HG03025 (cell line): ENCODE results near the gene GLIS2.

Source experiments
- ATAC-seq: cut with Tn5 transposase; IDR thresholded peaks from one replicate; pipeline ENCODE4 v1.9.1; 2021; ENCODE audit warnings: mild to moderate bottlenecking, moderate library complexity; ENCODE audit not compliant: unreplicated experiment, low FRiP score

The GLIS2 gene

DNA sequence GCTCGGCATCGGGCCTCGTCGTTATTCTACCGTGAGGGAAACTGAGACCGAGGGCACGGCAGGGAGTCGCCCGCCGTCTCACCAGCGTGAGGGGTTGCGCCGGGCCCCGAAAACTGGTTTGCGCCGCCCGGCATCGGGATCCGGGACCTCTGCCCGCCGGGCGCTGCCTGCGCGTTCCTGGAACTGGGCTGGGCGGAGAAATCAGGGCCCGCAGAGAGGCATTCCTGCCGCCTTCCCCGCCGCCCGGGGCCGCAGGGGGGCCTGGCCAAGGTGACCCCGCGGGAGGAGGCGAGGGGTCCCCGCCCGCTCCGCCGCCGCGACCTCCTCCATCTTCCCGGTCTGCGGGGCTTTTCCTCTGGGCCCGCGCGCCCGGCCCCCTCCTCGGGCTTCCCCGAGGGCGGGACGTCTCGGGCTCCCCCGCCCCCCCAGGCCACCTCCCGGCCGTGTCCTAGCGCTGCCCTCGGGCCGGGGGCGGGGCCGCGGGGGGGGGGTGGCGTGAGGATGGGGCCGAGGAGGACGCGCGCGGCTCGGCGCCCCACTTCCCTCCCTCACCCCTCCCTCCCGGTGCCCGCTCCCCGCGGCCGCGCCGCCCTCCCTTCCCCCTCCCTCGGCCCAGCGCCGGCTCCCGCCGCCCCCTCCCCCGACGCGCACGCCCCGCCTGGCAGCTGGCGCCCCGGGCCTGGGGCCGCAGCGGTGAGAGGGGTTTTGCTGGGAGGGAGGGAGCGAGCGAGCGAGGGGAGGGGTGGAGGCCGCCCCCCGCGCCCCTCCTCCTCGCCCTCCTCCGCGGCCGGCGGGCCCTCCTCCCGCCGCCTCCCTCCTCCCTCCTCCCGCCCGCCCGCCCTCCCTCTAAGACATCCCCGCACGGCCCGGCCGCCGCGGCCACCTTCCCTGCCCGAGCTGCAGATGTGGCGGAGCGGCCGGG lies at the start of gene GLIS2:
TSS of gene GLIS2 (plus strand) at position 882 of the 922 bp plus-strand sequence. CDS start 16,214 bp downstream, outside the sequence.
- no peak for ATAC-seq

DNA sequence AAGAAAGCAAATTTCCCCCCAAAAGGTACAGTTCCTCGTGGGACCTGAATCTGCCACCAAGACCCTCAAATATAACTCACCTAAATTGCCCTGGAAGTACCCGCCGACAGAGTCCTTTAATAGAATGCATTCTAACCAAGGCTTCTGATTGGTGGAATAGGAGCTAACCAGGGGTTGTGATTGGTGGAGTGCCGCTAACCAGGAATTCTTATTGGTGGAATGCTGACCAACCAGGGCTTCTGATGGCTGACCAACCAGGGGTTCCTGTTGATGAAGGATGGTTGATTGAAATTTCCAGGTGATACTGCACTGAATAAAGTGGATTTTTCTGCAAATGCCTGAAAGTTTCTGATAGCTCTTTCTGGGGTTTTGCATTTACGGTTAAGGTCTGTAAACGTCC lies 49.5 kb upstream of the GLIS2 start:
- ATAC-seq: no peak

DNA sequence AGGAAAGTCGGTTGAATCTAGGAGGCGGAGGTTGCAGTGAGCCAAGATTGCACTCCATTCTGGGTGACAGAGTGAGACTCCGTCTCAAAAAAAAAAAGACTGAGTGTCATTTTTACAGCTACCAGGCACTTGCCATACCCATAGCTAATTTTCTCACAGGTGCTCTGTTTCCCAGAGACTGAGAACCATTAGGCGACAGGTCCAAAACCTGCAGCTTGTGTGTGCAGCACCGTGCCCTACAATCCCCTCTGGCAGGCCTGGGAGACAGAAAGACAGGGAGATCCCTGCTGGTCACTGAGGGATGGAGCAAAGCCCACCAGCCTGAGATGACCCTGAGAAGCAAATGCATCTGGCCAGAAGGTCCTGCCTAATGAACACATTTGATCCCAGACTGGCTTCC lies 45.8 kb upstream of the GLIS2 start:
- ATAC-seq: no peak

DNA sequence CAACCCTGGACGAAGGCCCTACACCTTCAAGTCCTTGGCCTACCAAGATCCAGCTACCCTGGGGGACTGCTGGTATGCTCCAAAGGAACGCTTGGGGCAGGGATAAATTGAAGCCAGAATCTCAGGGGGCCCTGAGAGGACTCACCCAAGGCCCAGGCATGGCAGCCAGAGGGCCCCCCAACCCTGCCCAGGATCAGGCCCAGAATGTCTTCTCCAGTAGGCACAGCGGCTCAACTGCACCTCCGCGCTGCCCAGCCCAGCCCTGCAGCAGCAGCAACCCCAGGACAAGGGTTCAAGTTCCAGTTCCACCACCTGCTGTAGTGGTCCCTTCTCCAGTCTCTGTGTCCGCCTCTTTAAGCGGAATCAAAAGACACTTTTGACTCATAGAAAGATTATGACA lies 45.3 kb upstream of the GLIS2 start:
- no peak for ATAC-seq

DNA sequence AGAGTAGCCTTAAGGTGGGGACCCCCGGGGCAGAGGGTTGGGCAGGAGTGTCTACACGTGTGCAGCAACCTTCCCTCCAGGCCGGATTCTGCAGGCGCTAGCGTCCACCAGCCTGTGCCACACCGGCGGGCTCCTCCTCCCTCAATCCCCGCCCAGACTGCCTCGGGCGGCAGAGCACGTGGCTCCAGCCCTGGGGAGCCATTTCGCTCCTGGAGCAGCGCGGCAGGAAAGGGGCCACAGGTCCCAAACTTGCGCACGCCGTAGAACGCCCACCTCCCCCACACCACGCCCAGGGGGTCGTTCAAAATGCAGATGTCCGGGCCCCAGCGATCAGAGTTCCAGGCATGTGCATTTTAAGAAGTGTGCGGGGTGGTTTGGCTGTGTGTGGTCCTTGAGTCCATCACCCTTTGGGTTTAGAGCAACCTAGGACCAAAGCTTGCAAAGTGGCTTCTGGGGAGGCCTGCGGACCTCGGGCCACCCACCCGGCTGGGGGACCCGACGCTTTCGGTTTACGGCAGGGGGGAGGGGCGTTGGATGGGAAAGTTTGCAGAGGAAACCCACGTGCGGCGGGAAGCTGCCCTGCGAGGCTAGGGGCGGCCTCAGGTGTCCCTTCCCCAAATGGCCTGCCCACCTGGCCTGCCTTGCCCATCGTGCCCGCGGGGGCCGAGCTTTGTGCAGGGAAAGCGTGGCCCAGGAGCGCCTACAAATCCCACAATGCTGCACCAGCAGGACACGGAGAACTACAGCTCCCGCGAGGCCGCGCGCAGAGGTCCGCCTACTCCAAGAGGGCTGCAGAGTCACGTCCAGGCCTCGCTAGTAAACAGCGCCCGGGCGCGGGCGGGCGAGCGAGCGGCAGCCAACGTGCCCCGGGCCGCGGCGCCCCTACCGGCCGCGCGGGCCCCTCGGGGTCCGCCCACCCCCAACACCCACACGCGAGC lies 44.4 kb upstream of the GLIS2 start:
- peak; percentile 66 for ATAC-seq

DNA sequence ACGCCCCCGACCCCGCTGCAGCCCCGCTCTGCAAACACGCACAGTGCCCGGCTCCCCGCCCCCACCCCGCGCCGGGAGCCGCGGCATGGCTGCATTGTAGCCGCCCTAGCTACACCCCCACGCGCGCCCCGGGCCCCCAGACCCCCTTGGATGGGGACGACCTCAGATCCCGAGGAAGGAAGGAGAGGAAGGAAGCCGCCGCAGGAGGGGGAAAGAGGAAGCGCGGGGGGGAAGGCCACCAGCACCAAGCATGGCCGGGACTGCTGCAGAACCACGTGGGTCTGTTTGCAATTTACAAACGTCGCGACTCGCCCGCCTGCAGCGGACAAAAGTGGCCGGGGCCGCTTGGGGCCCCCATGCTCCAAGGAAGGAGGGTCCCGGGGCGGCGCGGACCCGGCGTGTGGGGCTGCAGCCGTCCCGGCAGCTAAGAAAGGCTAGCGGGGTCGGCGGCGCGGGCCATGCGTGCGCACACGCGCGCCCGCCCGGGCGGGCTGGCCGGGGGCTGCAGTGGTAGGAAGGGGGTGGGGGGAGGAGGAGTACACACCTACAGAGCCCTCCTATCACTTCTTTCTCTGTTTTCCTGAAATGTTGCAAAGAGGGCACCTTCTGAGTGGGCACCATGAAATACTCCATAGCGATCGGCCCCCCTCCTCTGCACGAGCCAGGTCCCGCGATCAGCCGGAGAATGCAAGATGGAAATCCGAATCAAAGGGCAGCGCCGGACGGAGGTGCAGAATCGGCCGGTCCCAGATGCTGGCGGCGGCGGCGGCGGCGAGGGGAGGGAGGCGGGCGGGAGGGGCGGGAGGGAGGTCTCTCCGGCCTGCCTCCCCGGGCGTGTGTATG lies 43.5 kb upstream of the GLIS2 start:
- ATAC-seq: peak; percentile 8

DNA sequence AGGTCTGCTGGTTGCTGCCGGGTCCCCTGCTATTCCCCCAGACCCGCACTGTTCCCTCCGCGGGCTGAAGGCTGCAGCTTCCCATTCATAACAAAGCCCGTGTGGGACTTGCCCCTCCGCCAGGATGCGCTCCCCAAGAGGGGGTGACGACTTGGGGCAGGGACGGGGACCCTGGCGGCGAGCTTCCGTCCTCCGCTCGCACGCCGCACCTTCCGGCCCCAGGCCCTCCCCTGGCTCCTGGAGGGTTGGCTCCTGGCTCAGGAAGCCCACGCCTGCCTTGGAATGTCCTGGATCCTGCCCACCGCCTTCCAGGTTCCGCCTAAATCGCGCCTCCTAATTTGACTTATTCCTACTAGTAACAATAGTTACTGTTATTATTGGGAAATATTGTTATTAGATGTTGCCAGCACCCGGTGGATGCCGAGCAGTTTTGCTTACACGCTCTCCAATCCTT lies 42.0 kb upstream of the GLIS2 start:
- ATAC-seq: no peak

DNA sequence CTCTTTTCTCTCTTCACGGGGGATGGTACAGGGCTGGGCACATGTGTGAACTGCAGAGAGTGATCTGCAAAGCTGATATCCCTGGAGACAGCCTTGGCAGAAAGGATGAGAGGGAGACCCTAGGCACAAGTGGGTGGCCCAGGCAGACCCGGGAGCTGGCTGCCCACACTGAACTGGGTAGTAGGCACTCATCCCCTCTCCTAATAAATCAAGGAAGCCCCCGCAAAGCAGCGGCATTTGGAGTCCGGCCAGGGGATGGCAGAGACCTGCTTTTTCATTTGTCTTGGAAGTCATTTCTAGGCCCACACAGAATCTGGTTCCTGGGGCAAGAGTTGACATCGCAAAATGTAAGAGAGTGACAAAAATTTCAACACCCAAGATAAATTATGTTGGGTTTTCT lies 40.0 kb upstream of the GLIS2 start:
- ATAC-seq: no peak

DNA sequence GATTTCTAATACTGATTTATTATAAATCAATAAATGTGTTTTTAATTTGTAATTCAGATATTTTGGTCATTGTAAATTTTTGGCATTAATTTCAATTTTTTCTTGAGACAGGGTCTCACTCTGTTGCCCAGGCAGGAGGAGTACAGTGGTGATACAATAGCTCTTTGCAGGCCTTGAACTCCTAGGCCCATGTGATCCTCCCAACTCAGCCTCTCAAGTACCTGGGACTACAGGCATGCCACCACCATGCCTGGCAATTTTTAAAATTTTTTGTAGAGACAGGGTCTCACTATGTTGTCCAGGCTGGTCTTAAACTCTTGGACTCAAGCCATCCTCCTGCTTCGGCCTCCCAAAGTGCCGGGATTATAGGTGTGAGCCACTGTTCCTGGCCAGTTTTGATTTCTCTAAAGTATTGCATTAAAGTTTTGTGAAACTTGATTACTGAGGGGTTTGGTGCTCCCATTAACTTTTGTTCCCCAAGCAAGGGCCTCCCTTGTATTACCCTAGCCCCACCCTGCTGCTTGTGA lies 37.8 kb upstream of the GLIS2 start:
- ATAC-seq: no peak

DNA sequence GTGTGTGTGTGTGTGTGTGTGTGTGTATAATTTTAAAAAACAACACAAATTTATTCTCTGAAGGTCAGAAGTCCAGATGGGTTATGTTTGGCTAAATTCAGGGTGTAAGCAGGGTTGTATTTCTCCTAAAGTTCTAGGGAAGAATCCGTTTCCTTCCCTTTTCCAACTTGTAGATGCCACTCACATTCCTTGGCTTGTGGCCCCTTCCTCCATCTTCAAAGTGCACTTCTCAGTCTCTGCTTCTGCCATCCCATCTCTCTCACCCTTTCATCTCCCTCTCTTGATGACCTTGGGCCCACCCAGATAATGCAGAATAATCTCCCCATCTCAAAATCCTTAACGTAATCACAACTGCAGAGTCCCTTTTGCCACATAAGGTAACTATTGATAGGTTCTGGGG lies 35.2 kb upstream of the GLIS2 start:
- no peak for ATAC-seq

DNA sequence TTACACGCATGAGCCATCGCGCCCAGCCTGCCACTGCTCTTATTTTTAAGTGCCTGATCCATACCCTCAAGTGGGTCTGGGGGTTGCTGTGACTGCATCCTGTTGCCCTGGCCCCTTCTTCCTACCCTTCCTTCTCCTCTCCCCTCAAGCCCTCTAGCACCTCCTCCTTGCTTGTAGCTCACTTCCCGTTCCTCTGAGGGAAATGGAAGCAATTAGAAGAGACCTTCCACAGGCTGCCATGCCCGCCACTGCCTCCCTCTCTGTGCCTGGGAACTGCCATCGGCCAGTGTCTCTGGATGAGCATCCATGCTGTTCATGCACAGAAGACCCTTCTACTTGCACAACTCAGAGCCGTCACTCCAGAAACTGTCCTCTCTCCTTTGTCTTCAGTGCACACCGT lies 32.4 kb upstream of the GLIS2 start:
- no peak for ATAC-seq

DNA sequence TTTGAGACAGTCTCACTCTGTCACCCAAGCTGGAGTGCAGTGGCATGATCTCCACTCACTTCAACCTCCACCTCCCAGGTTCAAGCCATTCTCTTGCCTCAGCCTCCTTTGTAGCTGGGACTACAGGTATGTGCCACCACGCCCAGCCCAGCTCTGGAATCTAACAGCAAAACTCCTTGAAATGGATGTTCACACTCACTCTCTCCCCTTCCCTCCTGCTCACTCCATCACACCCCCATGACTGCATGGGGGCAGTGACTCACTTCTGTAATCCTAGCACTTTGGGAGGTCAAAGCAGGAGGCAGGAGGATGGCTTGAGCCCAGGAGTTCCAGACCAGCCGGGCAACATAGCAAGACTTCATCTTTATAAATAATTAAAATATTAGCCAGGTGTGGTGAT lies 31.9 kb upstream of the GLIS2 start:
- ATAC-seq: no peak

DNA sequence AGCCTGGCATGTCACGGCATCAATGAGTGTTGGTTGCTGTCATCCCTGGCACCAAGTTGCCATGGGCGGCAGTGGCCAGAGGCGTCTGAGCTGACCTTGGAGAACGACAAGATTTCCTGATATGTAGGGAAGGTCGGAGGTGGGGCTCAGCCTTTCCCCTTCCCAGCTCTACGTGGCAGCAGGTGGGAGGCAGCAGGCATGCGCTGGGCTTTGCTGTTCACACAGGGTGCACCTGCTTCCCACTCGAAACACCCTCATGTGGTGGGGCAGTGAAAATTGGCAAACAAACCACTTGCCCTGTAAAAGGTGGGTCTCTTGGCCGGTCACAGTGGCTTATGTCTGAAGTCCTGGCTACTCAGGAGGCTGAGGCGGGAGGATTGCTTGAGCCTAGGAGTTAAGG lies 30.7 kb upstream of the GLIS2 start:
- no peak for ATAC-seq

DNA sequence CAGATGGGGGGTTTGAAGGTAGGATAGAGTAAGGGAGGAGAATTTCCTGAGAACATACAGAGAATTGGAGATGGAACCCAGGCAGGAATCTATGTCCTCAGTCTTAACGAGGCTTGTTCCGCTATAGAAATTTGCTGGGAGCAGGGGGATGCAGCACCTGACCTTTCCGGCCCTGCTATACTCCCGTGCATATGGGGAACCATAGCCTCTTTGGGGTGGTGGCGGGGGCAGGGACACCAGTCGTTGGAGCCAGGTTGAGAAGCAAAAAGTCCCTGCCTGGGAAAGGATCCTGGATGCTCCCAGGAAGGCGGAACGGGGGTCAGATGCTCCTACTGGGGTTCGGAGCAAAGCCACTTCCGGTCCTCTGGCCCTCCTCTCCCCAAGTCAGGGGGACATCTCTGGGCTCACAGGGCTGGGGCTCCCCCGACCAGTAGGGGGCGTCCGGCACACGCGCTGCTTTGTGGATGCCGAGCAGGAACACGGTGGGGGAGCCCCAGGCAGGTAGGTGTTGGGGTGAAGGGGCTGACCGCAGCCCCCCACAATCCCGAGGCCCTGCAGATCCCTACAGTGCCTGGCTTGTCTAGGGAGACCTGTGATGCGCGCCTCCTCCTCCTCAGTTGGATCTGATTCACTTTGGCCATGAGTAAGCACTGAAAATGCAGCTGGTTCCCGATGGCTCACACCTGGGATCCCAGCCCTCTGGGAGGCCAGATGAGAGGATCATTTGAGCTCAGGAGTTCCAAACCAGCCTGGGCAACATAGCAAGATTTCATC lies 27.5 kb upstream of the GLIS2 start:
- no peak for ATAC-seq

DNA sequence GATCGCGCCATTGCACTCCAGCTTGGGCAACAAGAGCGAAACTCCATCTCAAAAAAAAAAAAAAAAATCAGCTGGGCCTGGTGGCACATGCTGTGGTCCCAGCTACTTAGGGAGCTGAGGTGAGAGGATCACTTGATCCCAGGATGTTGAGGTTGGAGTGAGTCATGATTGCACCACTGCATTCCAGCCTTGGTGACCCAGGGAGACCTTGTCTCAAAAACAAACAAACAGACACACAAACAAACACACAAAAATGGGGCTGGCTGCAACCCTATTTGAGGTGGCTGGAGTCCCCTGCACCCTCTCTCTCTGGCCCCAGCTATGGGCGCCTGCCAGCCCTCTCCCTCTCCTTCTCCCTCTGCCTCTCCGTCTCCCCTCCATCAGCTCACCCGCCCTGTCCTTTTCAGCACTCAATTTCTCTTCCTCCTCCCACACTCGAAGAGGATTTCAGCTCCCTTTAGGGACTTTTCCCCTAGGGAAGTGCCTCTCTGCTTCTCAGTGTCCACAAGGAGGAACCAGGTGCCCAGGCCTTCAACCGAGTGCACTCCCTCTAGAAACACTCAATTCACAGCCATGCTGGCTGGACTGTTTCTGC lies 25.5 kb upstream of the GLIS2 start:
- no peak for ATAC-seq

DNA sequence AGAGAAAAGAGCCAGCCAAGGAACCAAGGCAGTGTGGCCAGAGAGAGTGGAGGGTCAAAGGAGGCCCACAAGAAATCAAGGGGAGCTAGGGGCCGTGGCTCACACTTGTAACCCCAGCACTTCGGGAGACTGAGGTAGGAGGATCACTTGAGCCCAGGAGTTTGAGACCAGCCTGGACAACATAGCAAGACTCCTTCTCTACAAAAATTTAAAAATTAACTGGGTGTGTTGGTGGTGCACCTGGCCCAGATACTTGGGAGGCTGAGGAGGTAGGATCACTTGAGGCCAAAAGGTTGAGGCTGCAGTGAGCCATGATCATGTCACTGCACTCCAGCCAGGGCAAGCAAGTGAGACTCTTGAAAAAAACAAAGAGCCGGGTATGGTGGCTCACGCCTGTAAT lies 24.2 kb upstream of the GLIS2 start:
- no peak for ATAC-seq

DNA sequence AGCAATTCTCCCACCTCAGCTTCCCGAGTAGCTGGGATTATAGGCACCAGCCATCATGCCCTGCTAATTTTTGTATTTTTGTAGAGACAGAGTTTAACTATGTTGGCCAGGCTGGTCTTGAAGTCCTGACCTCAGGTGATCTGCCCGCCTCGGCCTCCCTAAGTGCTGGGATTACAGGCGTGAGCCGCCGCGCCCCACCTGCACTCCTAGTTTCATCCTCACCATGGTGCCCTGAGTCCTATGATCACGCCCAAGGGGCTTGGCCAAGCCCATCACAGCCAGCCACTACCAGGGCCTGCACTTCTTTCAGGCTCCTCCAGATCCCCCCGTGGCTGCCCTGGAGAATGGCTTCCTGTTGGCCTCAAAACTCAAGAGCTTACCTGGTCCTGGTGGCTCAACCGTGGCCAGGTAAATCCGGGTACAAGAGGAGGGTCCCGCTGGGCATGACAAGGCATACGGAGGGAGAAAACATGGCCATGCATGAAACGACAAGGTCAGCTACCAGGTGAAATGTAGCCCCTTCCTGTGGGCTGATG lies 22.6 kb upstream of the GLIS2 start:
- no peak for ATAC-seq

DNA sequence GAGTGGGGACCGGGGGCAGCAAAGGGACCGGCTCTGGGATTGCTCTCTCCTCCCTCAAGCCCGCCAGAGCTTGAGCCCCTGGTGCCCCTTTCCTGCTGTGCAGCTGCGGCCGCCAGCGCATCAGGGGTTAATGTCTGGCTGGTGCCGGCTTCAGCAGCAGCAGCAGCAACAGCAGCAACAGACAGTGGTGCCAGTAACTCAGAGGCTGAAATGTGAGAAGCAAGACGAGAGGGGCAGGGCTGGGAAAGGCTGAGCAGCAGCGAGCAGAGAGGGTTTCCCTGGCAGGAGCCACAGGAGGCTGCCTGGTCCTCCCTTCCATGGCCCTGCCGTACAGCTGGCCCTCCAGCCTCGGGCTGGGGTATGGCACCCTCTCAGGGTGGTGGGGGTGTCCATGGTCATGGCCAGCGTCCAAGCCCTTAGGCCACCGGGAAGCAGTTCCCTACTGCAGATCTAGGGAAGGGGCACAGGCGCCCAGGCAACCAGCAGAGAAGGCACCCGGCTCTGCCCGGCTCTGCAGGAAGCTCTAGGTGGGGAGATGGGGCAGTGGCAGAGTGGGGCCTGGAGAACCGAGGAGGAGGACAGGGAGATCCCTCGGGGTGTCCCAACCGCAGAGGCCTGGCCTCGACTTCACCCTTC lies 21.9 kb upstream of the GLIS2 start:
- no peak for ATAC-seq
